DOHH2 (cell line): Measurements from ENCODE around the gene NLGN4X.
"Not testable (repeated sequence)": the region's sequence is repeated elsewhere in the genome, so short reads cannot be mapped to it uniquely, and the experiment has no call there.

Source experiments
- H3F3A ChIP-seq: fragments of 200-600 bp; sonication (generic), shearing (Covaris generic); 2 replicates; pipeline ENCODE4 v1.6.0; 2016; ENCODE audit warnings: antibody characterized with exemption, mild to moderate bottlenecking; ENCODE audit not compliant: control insufficient read depth, insufficient read depth
- H3K27ac ChIP-seq: fragments of 200-600 bp; sonication (generic); 2 replicates; pipeline ENCODE4 v1.5.1; 2014; ENCODE audit warnings: low read depth, mild to moderate bottlenecking, low read length, moderate library complexity
- H3K27me3 ChIP-seq: fragments of 200-600 bp; sonication (generic); 2 replicates; pipeline ENCODE4 v1.6.1; 2014; ENCODE audit warnings: mild to moderate bottlenecking, low read length, mixed read lengths; ENCODE audit not compliant: control insufficient read depth
- H3K36me3 ChIP-seq: fragments of 200-600 bp; sonication (generic); 2 replicates; pipeline ENCODE4 v1.6.1; 2014; ENCODE audit warnings: mild to moderate bottlenecking, low read length, moderate library complexity, mixed read lengths; ENCODE audit not compliant: control insufficient read depth
- H3K4me1 ChIP-seq: fragments of 200-600 bp; sonication (generic); 2 replicates; pipeline ENCODE4 v1.6.1; 2014; ENCODE audit warnings: mild to moderate bottlenecking, low read length, mixed read lengths; ENCODE audit not compliant: control insufficient read depth
- H3K4me2 ChIP-seq: fragments of 200-600 bp; sonication (generic); 2 replicates; pipeline ENCODE4 v1.6.0; 2014; ENCODE audit warnings: mild to moderate bottlenecking, low read length, moderate library complexity
- H3K4me3 ChIP-seq: fragments of 200-600 bp; sonication (generic); 2 replicates; pipeline ENCODE4 v1.5.1; 2014; ENCODE audit warnings: mild to moderate bottlenecking, low read length, mixed read lengths
- H3K79me2 ChIP-seq: fragments of 200-600 bp; sonication (generic); 2 replicates; pipeline ENCODE4 v1.6.1; 2014; ENCODE audit warnings: mild to moderate bottlenecking, low read length, mixed read lengths; ENCODE audit not compliant: control insufficient read depth
- H3K9me2 ChIP-seq: fragments of 200-600 bp; sonication (generic); replicated peaks from 2 replicates; pipeline ENCODE4 v1.6.1; 2014; ENCODE audit warnings: mild to moderate bottlenecking, low read length, mixed read lengths; ENCODE audit not compliant: control insufficient read depth
- H3K9me3 ChIP-seq: fragments of 200-600 bp; sonication (generic); 2 replicates; pipeline ENCODE4 v1.6.1; 2014; ENCODE audit warnings: antibody characterized with exemption, low read length, mixed read lengths; ENCODE audit not compliant: control insufficient read depth, insufficient read depth
- H4K20me1 ChIP-seq: fragments of 200-600 bp; sonication (generic); 2 replicates; pipeline ENCODE4 v1.6.0; 2014; ENCODE audit warnings: low read depth, mild to moderate bottlenecking, antibody characterized with exemption, low read length, moderate library complexity; ENCODE audit not compliant: control insufficient read depth, insufficient read depth
- EZH2phosphoT487 ChIP-seq: fragments of 200-600 bp; sonication (generic); IDR thresholded peaks from 2 replicates; pipeline ENCODE4 v1.6.1; 2017; ENCODE audit warnings: borderline replicate concordance, mild to moderate bottlenecking, antibody characterized with exemption, low read length, moderate library complexity, mixed read lengths
- TF ChIP-seq, protein P1 (sequence below): fragments of 200-600 bp; sonication (generic); IDR thresholded peaks from one replicate; pipeline ENCODE4 v1.5.1; 2014; ENCODE audit warnings: antibody characterized with exemption, mild to moderate bottlenecking, low read depth, low read length; ENCODE audit not compliant: poor library complexity, severe bottlenecking

Gene NLGN4X

DNA sequence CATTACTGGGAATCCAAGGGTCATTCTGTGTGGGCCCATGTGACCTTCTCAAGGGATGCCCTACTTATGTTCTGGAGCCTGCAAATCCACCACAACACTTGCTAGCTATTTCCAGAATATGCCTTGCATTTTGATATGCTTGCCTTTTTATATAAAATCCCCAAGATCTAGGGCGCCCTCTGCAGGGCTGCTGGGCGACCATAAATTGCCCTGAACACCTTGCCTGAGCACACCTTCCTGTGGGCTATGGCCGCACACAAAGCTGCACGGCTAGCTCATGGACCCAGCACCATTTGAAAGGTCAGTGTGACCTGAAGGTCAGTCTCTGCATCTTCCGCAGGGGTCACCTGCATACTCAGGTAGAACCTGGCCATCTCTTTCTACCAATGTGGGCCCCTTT lies 311.7 kb downstream of the NLGN4X start:
- no peaks in the 10 kb centered on the region for H3K79me2 ChIP-seq
- no peak for TF ChIP-seq EZH2phosphoT487
- TF ChIP-seq, protein P1, sequence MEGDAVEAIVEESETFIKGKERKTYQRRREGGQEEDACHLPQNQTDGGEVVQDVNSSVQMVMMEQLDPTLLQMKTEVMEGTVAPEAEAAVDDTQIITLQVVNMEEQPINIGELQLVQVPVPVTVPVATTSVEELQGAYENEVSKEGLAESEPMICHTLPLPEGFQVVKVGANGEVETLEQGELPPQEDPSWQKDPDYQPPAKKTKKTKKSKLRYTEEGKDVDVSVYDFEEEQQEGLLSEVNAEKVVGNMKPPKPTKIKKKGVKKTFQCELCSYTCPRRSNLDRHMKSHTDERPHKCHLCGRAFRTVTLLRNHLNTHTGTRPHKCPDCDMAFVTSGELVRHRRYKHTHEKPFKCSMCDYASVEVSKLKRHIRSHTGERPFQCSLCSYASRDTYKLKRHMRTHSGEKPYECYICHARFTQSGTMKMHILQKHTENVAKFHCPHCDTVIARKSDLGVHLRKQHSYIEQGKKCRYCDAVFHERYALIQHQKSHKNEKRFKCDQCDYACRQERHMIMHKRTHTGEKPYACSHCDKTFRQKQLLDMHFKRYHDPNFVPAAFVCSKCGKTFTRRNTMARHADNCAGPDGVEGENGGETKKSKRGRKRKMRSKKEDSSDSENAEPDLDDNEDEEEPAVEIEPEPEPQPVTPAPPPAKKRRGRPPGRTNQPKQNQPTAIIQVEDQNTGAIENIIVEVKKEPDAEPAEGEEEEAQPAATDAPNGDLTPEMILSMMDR, result peak; percentile 37
- no peak overlapping the region for H3K27ac ChIP-seq

DNA sequence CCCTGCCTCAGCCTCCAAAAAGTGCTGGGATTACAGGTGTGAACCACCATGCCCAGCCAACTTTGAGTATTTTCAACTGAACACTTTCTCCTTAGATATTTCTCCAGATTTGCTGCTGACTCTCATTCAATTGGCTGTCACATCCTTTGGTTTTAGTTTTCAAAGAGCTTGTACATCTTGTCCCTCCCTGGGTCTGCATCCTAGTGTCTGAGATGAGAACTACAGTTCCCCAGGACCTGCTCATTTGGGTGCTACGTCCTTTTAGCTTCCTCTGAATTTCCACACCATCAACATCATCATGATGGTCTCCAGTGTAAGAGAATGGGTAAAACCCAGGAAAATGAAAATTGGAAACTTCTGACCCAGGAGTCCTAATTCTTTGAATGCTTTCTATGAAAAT lies 312.9 kb downstream of the NLGN4X start:
- Histone ChIP-seq H3F3A (no peaks in the 10 kb centered on the region), H4K20me1 (no peaks in the 10 kb centered on the region), H3K27ac (no peak overlapping the region), H3K79me2 (no peaks in the 10 kb centered on the region), H3K9me2 (no peaks in the 10 kb centered on the region), H3K4me2 (no peak overlapping the region), H3K4me1 (no peaks in the 10 kb centered on the region), H3K9me3 (no peaks in the 10 kb centered on the region), H3K4me3 (no peak overlapping the region), H3K36me3 (no peaks in the 10 kb centered on the region), H3K27me3 (no peaks in the 10 kb centered on the region)
- TF ChIP-seq EZH2phosphoT487, result no peak
- TF ChIP-seq, protein P1, result no peak

More for the DNA sequence above, 311.7 kb downstream of the NLGN4X start:
- Histone ChIP-seq H3K9me2 (no peaks in the 10 kb centered on the region), H3K4me2 (no peak overlapping the region), H3F3A (no peaks in the 10 kb centered on the region), H3K4me1 (no peaks in the 10 kb centered on the region), H3K4me3 (no peak overlapping the region), H3K9me3 (no peaks in the 10 kb centered on the region), H3K27me3 (no peaks in the 10 kb centered on the region), H3K36me3 (no peaks in the 10 kb centered on the region), H4K20me1 (no peaks in the 10 kb centered on the region)

DNA sequence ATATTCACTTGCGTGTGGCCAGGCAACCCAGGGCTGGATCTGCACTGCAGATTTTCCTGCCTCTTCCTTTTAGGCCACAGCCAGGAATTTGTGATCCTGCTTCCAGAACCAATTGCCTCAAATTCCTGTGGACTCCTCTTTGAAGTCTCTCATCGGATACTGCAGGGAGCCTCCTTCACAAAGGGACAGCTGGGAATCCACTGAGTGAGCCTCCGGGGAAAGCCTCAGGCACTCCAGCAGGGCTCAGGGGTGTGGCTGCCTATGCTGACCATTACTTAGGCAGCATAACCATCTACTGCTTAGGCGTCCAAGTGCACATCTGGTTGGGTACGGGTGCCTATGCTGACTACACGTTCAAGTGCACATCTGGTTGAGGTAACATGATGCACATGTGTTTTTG lies 321.5 kb downstream of the NLGN4X start:
- Histone ChIP-seq H3K27me3 (no peaks in the 10 kb centered on the region), H3K36me3 (no peaks in the 10 kb centered on the region), H3K4me1 (no peaks in the 10 kb centered on the region), H3K27ac (no peak overlapping the region), H3K4me2 (no peak overlapping the region), H3K9me2 (no peaks in the 10 kb centered on the region), H3K9me3 (no peaks in the 10 kb centered on the region), H3K4me3 (no peak overlapping the region), H4K20me1 (no peaks in the 10 kb centered on the region), H3K79me2 (no peaks in the 10 kb centered on the region), H3F3A (no peaks in the 10 kb centered on the region)
- TF ChIP-seq, protein P1, result no peak
- no peak for TF ChIP-seq EZH2phosphoT487

DNA sequence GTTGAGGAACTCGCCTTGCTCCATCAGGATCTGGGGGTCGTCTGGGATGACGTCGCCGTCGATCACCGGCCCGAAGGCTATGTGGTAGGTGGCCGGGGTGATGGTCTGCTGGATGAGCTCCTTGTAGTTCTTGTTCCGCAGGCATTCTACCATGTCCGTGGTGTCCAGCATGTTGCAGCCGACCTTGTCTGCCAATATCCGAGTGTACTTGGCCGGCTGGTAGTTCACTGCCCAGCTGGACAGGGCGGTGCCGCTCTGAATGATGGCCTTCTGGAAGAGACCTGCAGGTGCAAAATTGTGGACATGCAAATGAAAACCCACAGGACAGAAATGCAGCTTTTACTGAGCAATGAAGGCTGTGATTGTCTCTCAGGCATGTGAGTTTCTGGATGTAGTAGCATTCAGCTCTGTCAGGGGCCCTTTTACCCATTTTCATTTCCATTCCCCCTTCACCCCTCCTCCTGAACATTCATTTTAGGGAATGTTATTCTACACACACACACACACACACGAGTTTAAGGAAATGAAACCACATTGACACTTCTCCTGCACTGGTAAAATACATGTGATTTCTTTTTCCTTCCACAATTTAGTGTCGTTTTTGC lies 325.0 kb downstream of the NLGN4X start:
- H3K36me3 ChIP-seq, H3K27me3 ChIP-seq, H3K4me2 ChIP-seq, H3K9me3 ChIP-seq, H3K79me2 ChIP-seq, H3F3A ChIP-seq, H3K9me2 ChIP-seq, H3K4me3 ChIP-seq, H3K27ac ChIP-seq, H3K4me1 ChIP-seq, H4K20me1 ChIP-seq: not testable (repeated sequence)
